ENCODE data around the gene UBASH3A.

DNA sequence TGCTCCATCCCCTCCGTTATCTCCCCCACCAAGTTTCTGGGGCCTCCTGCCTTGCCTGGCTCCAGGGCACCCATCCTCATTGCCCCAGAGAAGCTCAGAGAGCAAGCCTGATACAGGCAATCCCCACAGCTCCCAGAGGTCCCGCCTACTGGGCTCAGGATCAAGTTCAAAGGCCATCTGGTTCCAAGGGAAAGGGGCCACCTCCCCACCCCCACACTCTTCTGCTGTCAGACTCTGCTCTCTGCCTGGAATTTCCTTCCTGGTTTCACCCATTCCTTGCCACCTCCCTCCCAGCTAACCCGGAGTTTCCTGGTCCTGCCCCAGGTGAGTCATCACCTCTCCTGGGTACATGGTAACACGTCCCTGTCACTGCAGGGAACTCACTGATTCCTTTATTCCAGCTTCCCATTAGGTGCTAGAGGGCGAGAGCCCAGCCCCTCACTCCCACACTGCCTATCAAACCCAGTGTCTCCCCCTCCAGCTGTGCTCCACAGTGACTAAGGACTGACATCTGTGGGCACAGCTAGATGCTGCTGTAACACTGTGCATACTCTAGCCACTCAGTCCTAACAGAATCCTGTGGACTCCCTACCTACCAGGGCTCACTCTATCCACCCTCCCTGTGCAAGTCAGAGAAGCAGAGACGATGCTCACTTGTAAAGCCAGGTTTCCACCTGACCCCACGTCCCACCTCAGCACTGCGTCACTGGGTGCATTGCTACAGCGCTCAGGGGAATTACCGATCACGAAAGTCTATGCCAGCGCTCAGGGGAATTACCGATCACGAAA lies 70.5 kb downstream of the UBASH3A start:
- TF ChIP-seq, protein P1, sequence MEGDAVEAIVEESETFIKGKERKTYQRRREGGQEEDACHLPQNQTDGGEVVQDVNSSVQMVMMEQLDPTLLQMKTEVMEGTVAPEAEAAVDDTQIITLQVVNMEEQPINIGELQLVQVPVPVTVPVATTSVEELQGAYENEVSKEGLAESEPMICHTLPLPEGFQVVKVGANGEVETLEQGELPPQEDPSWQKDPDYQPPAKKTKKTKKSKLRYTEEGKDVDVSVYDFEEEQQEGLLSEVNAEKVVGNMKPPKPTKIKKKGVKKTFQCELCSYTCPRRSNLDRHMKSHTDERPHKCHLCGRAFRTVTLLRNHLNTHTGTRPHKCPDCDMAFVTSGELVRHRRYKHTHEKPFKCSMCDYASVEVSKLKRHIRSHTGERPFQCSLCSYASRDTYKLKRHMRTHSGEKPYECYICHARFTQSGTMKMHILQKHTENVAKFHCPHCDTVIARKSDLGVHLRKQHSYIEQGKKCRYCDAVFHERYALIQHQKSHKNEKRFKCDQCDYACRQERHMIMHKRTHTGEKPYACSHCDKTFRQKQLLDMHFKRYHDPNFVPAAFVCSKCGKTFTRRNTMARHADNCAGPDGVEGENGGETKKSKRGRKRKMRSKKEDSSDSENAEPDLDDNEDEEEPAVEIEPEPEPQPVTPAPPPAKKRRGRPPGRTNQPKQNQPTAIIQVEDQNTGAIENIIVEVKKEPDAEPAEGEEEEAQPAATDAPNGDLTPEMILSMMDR (IDR thresholded peaks at IDR 0.05): no peak
- TF ChIP-seq POLR2AphosphoS5 (IDR thresholded peaks at IDR 0.05): peak; percentile 57
- TF ChIP-seq POLR2A (IDR thresholded peaks at IDR 0.05): no peak
